Activated T-cell treated with anti-CD3 and anti-CD28 coated beads for 24 hours (primary cell): Measurements from ENCODE around the gene XKR8.

ENCODE experiments used
- DNase-seq: peaks from one replicate; pipeline ENCODE4 v3.0.0-alpha.2; 2020; ENCODE audit warnings: low read depth

XKR8 gene, protein sequence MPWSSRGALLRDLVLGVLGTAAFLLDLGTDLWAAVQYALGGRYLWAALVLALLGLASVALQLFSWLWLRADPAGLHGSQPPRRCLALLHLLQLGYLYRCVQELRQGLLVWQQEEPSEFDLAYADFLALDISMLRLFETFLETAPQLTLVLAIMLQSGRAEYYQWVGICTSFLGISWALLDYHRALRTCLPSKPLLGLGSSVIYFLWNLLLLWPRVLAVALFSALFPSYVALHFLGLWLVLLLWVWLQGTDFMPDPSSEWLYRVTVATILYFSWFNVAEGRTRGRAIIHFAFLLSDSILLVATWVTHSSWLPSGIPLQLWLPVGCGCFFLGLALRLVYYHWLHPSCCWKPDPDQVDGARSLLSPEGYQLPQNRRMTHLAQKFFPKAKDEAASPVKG

DNA sequence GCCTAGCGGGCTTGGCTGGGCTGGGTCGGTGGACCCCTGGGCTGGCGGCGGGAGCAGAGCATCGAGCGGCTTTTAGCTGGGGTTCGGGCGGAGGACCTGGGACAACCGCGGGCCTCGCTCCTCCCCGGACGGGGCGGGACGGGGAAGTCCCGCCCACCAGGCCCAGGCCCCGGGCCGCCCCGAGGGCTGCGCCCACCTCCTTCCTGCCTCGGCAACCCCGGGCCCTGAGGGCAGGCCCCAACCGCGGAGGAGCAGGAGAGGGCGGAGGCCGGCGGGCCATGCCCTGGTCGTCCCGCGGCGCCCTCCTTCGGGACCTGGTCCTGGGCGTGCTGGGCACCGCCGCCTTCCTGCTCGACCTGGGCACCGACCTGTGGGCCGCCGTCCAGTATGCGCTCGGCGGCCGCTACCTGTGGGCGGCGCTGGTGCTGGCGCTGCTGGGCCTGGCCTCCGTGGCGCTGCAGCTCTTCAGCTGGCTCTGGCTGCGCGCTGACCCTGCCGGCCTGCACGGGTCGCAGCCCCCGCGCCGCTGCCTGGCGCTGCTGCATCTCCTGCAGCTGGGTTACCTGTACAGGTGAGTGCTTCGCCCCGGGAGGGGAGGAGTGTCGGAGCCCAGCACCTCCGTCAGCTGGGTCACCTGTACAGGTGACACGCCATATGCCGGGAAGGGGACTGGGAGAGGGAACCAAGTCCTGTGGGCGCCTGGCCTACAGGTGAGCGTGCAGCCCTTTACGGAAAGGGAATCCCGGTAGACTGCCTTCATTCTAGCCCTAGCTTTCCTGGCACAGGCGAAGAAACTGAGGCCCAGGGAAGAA lies at the start of gene XKR8:
Gene XKR8 (plus strand): TSS at position 182 of the 812 bp plus-strand sequence. CDS start 97 bp downstream, at position 279.
- peak; percentile 72 for DNase-seq

DNA sequence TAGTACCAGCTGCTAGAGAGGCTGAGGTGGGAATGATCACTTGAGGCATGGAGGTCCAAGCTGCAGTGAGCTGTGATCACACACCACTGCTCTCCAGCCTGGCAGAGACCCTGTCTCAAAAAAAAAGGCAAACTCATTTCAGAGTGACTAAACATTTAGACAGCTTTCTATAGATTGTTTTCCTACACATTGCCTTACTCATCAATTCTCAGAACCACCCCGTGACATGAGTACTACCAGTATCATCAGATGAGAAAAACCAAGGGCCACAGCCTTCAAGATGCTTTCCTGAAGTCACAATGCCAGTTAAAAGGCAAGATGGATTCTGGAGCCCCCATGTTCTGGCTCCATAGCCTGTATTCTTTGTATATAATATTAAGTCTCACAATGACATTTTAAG lies 47.3 kb upstream of the XKR8 start:
- no peak for DNase-seq

GRCh38 chr1:27915082-27915575 lies 44.6 kb upstream of the XKR8 start:
- no peak for DNase-seq

DNA sequence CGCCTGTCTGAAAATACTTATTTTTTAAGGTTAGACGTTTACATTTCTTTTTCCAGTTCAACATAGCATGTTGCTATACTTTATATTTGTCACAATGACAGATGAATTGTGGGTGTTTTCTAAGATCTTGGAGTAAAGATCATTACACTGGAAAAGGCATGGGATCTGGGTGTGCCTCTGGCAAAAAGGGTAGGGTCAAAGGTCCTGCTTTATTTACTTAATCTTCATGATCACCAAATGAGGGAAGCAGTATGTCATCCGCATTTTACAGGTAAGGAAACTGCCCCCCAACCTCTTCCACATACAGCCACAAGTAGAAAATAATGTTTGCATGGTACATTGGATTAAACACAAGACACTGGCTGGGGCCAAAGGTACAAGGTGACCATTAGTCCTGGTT lies 37.5 kb upstream of the XKR8 start:
- no peak for DNase-seq

GRCh38 chr1:27928216-27928954 lies 31.4 kb upstream of the XKR8 start:
- no peak for DNase-seq

GRCh38 chr1:27931184-27931583 lies 28.6 kb upstream of the XKR8 start:
- DNase-seq, result no peak

- DNase-seq, result no peak
Observed at GRCh38 chr1:27931759-27932158, 28.0 kb upstream of the XKR8 start.

DNA sequence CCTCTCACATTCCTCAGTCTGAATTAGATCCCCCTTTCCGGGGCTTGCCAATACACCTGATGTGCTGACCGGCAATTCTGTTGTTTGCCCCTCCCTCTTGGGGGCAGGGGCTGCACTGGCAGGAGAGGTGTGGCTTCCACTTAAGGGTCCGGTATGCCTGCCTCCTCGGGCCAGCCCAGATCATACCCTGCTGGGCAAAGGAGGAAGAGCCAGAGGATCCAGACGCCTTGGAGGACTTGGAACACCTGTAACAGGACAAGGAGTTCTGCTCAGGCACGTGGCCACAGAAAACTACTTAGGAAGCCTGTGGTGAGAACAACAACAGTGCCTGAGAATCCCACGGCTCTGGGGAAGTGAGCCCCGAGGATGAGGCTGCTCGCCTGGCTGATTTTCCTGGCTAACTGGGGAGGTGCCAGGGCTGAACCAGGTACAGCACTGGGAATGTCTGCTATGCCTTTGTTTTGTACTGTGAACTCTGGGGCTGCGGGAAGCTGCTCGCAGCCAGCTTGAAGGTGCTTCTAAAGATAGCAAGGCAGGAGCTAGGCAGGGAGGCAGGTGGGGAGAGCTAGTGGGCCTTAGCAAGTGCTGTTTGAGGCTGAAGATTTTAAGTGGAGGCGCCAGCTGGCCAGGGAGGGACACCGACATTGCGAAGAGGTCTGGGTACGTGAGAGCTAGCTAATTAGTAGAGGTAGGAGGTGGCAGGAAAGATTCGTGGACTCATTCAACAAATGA lies 24.8 kb upstream of the XKR8 start, which contains the start of gene SMPDL3B:
Gene SMPDL3B (plus strand): TSS at position 183 of the 732 bp plus-strand sequence. CDS start 184 bp downstream, at position 367.
- DNase-seq, result no peak

GRCh38 chr1:27935721-27936120 lies 24.1 kb upstream of the XKR8 start:
- DNase-seq, result no peak

GRCh38 chr1:27936370-27936769 lies 23.4 kb upstream of the XKR8 start:
- no peak for DNase-seq

- no peak for DNase-seq
Observed at GRCh38 chr1:27937524-27937836, 22.3 kb upstream of the XKR8 start.

DNA sequence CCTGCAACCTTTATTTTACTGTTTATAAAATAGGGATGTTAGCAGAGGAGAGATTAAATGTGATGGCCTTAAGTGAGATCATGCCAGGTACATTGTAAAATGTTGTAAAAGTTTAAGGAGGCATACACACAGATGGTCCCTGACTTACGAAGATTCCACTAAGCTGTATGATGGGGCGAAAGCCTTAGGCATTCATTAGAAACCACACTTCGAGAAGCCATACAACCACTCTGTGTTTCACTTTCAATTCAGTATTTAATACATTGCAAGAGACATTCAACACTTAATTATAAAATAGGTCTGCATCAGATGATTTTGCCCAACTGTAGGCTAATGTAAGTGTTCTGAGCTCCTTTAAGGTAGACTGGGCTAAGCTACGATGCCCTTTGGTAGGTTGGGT lies 21.3 kb upstream of the XKR8 start:
- no peak for DNase-seq

DNA sequence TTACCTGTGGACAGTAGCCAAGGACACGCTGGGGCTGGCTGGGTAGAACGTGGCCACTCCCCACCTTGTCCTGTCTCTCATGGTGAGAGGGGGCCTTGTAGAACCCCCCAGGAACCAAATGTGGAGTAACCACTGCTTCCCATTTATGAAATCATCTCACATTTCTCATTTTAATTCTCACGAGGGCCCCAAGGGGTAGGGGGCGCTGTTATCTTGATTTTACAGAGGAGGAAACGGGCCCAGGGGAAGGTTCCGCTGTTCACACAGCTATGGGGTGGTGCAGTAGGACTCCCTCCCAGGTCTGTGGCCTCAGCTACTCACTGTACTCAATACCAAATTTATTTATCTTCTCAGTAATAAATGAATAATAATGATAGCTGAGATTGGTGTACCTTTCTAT lies 19.5 kb upstream of the XKR8 start:
- peak; percentile 59 for DNase-seq

DNA sequence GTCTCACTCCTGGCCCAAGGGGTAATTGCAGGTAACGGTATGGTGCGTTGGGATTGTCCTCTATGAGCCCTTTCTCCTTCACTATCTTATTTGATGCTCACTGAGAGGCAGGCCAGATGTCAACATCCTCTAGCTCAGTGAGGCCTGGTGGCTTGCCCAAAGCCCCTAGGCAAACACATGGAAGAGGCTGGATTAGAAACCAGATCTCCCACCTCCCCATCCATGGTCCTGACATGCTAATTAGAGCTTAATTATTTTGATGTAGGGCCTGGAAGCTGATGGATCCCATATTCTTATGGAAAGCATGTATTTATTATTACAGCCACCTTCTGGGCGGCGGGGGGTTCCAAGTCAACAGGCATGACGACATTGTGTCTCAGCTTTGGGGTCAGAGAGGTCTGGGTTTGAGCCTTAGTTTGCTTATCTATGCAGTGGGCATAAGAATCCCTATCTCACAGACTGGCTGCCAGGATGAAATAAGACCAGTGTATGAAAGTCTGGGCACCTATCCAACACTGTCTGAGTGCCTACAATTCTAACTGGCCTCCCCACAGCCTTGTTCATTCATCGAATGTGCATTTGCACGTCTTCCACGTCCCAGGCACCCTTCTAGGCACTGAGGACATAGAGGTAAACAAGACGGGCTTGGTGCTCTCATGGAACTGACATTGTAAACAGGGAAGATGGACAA lies 18.8 kb upstream of the XKR8 start:
- no peak for DNase-seq

DNA sequence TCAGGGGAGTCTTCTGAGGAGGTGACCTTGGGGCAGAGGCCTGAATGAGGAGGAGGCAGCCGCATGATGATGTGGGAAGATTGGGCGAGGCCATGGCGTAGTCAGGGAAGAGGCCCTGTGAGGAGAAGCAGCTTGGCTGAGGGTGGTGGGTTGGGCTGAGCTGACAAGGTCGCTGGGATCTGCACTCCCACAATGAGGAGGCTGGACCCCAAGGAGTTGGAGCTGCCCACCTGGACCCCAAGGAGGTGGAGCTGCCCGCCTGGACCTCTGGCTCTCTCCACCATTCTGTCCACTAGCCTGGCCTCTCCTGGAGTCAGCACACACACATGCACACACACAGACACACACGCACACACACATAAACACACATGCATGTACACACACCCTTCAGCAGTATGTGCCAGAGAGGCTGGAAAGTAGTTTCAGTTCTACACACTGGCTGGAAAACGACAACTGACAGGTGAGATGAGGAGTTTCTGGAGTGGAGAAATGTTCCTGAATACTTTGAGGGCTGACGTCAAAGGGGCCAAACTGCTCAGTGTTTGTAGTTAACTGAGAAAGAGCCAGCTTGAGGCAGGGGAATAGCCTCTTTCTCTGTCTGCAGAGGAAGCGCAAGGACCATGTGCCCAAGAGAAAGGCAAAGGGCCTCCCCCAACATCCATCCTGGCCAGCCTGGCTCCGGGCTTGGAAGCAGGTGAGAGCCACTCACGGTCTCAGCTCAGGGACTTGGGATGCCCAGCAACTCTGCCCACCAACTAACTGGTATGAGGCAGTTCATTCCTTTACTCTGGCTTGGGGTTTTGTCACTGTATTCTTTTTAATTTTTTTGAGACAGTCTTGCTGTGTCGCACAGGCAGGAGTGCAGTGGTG lies 17.9 kb upstream of the XKR8 start:
- no peak for DNase-seq

DNA sequence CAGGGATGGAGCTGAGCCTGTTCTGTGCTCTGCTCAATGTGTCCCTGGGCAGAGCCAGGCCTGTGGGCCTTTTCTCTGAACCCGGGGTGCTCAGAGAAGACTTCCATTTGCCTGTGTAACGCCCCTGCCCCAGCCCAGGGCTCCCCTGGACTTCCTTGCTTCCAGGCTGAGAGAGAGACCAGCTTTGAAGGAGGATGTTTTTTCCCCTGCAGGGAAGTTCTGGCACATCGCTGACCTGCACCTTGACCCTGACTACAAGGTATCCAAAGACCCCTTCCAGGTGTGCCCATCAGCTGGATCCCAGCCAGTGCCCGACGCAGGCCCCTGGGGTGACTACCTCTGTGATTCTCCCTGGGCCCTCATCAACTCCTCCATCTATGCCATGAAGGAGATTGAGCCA lies 14.8 kb upstream of the XKR8 start:
- no peak for DNase-seq

DNA sequence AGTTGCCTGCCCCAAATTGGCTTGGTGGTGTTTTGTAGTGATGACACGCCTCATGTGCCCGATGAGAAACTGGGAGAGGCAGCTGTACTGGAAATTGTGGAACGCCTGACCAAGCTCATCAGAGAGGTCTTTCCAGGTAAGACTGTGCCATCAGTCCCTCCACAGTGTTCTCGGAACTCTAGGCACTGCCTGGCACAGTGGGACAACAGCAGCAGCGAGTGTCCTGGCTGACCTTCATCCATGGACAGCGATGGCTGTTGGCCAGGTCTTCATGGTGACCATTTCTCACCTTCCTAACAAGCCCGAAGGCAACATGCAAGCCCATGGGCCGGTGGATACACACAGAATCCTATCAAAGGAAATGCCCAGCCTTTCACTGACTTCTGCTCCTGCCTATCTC lies 10.7 kb upstream of the XKR8 start:
- DNase-seq, result no peak

DNA sequence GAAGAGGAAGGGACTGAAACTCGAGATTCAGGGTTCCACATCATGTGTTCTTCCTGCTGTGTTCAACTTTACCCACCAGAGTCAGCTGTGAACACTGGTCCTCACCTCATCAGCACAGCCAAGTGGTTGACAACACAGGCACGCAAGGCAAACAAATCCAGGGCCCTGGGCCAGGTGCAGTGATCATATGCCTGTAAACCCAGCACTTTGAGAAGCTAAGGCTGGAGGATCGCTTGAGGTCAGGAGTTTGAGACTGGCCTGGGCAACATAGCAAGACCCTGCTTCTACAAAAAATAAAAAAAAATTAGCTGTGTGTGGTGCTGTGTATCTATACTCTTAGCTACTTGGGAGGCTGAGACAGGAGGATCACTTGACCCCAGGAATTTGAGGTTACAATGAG lies 8.4 kb upstream of the XKR8 start:
- DNase-seq, result no peak

DNA sequence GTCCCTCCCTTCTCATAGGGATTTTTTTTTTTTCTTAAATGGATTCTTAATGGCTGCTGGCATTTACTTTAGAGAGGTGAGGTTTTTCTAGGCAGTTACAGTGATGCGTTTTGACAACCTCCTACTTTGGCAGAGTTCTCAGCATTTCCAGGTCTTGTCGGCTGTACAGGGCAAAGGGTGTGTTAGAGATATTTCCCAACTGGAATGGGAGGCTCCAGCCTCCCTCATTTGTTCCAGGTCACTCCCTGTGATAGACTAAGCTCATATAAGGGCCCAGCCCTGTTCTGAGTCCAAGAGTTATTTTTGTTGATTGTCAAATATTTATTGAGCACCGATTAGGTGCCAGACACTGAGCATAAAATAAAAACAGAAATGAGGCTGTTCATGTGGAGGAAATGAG lies 7.6 kb upstream of the XKR8 start:
- DNase-seq, result no peak

GRCh38 chr1:27954186-27954585 lies 5.6 kb upstream of the XKR8 start:
- no peak for DNase-seq
